Suprapubic skin (tissue), 4 donors: Measurements from ENCODE around the gene GARNL3. TPM values are rescaled to one million over a fixed set of nuclear protein-coding genes. Genes with fewer than 3 reads are reported as not detected.

Experiments used
- DNase-seq, 2 donors: peaks; one replicate each; pipeline ENCODE4 v3.0.0-alpha.2; 2019; ENCODE audit warnings: low spot score in 2 of 2
- H3K27ac ChIP-seq: fragments of 200-600 bp; sonication (generic); one replicate; pipeline ENCODE4 v1.5.1; 2019
- H3K27me3 ChIP-seq: fragments of 200-600 bp; sonication (generic); one replicate; pipeline ENCODE4 v1.5.1; 2019
- H3K36me3 ChIP-seq: fragments of 200-600 bp; sonication (generic); one replicate; pipeline ENCODE4 v1.5.1; 2019
- H3K4me1 ChIP-seq: fragments of 200-600 bp; sonication (generic); one replicate; pipeline ENCODE4 v1.5.1; 2019
- H3K4me3 ChIP-seq: fragments of 200-600 bp; sonication (generic); one replicate; pipeline ENCODE4 v1.5.1; 2019; ENCODE audit warnings: mild to moderate bottlenecking
- H3K9me3 ChIP-seq: fragments of 200-600 bp; sonication (generic); one replicate; pipeline ENCODE4 v1.5.1; 2019
- CTCF ChIP-seq, 2 donors: fragments of 200-600 bp in 1 of 2; fragments of 450-650 bp in 1 of 2; sonication (generic) in 1 of 2; IDR thresholded peaks; one replicate each; pipeline ENCODE4 v1.5.1; 2016 to 2019; ENCODE audit warnings: antibody characterized with exemption in 2 of 2, mild to moderate bottlenecking in 1 of 2, moderate library complexity in 1 of 2
- EP300 ChIP-seq: sonication (generic); formaldehyde crosslinking; IDR thresholded peaks from one replicate; pipeline ENCODE4 v1.6.1; 2017; ENCODE audit warnings: antibody characterized with exemption
- POLR2A ChIP-seq, 2 donors: fragments of 450-650 bp; IDR thresholded peaks; one replicate each; pipeline ENCODE4 v1.6.1; 2017; ENCODE audit warnings: antibody characterized with exemption in 2 of 2, mild to moderate bottlenecking in 2 of 2, moderate library complexity in 2 of 2
- POLR2AphosphoS5 ChIP-seq, 3 donors: sonication (generic); formaldehyde crosslinking; IDR thresholded peaks; one replicate each; pipeline ENCODE4 v1.6.1; 2017; ENCODE audit warnings: antibody characterized with exemption in 3 of 3
- WGBS: methylation state at CpG from one replicate; pipeline ENCODE4 v1.1.5; 2018; 5-methylcytosine and 5-hydroxymethylcytosine counted together
- total RNA-seq, 4 donors: library from RNA; depleted of rRNA; stranded (reverse); fragments of >200 nt; gene quantifications; one replicate each; pipeline ENCODE4 v1.1.0, GENCODE V29; 2016

The GARNL3 gene
- total RNA-seq, 4 donors from 2014 or later = 12.5 to 23.3 (median 18.4) TPM

- Histone ChIP-seq H3K27ac (no peak overlapping the region), H3K36me3 (peaks cover 40% of the 10 kb centered on the region), H3K4me1 (peaks cover 6% of the 10 kb centered on the region), H3K27me3 (no peaks in the 10 kb centered on the region), H3K4me3 (no peak overlapping the region), H3K9me3 (no peaks in the 10 kb centered on the region)
- no peak for DNase-seq
- 90% methylated on average over 13 of the region's 13 CpGs for WGBS
- TF ChIP-seq CTCF (IDR thresholded peaks at IDR 0.05) = no peak
Measured at GRCh38 chr9:127406799-127407491, 142.4 kb downstream of the GARNL3 start.

GRCh38 chr9:127407492-127407843 lies 142.9 kb downstream of the GARNL3 start:
- Histone ChIP-seq H3K36me3 (peaks cover 35% of the 10 kb centered on the region), H3K4me3 (no peak overlapping the region), H3K4me1 (peaks cover 6% of the 10 kb centered on the region), H3K27me3 (no peaks in the 10 kb centered on the region), H3K27ac (no peak overlapping the region), H3K9me3 (no peaks in the 10 kb centered on the region)
- WGBS = 77% methylated on average over 6 of the region's 6 CpGs
- TF ChIP-seq EP300 (no peak), POLR2AphosphoS5 (IDR thresholded peaks at IDR 0.05) (no peak), CTCF (IDR thresholded peaks at IDR 0.05) (no peak), POLR2A (IDR thresholded peaks at IDR 0.05) (no peak)
- DNase-seq = no peak

DNA sequence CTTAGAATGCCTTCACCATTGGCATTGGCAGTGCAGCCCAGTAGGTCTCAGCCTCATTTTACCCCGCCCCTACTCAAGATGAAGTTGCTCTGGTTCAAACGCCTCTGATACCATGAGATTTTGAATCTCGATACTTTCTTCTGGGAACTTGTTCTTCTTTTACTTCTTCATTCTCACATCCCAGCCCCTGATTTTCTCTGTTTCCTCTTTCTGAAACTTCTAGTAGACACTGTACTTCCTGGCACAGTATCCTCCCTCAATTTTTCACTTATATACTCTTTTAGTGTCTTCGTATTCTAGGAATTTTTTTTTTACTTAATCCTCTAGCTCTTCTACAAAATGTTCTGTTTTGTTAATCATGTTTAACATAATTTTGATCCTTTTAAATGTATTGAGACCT lies 146.5 kb downstream of the GARNL3 start:
- Histone ChIP-seq H3K9me3 (no peaks in the 10 kb centered on the region), H3K27me3 (no peaks in the 10 kb centered on the region), H3K27ac (no peak overlapping the region), H3K4me3 (no peak overlapping the region), H3K36me3 (peaks cover 6% of the 10 kb centered on the region), H3K4me1 (peaks cover 6% of the 10 kb centered on the region)
- DNase-seq = no peak
- 80% methylated on average over 4 of the region's 4 CpGs for WGBS
- TF ChIP-seq CTCF (IDR thresholded peaks at IDR 0.05) (no peak), POLR2A (IDR thresholded peaks at IDR 0.05) (no peak)

DNA sequence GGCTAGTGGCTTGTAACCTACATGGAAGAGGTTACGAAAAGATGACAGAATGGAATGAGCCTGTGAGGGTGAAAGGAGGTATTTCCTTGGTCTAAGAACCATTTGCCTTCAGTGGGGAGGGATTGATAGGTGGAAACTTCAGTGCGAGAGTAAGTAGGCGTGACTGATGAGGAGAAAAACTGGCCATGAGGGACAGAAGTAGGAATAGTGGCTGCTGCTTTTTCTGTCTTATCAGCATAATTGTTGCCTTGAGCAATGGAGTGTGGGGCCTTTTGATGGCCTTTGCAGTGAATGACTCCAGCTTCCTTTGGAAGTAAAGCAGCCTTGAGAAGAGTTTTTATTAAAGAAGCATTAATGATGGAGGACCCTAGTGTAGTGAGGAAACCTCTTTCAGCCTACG lies 150.6 kb downstream of the GARNL3 start:
- Histone ChIP-seq H3K36me3 (no peaks in the 10 kb centered on the region), H3K4me3 (no peak overlapping the region), H3K27ac (no peak overlapping the region), H3K4me1 (peaks cover 22% of the 10 kb centered on the region), H3K27me3 (no peaks in the 10 kb centered on the region), H3K9me3 (no peaks in the 10 kb centered on the region)
- 72% methylated on average over 4 of the region's 4 CpGs for WGBS
- no peak for DNase-seq
- no peak for TF ChIP-seq POLR2A (IDR thresholded peaks at IDR 0.05)
- TF ChIP-seq CTCF (IDR thresholded peaks at IDR 0.05) = no peak
- no peak for TF ChIP-seq EP300
- no peak for TF ChIP-seq POLR2AphosphoS5 (IDR thresholded peaks at IDR 0.05)

DNA sequence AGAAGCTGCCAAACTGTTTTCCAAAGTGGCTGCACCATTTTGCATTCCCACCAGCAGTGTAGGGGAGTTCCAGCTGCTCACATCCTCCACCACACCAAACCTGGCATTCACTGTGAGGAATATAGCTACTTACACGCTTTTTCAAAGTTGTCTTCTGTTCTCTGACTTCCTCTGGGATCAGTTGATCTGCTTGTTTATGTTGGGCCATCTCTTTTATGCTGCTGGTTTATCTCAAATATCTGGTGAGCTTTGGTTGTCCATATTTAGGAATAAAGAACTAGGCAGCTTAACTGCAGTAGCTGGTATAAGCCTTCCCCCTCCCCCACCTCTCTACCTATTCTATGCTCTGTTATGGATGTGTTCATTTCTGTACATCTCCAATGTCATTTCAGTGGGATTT lies 151.1 kb downstream of the GARNL3 start:
- no peak overlapping the region for H3K27ac ChIP-seq
- 46% methylated on average over 1 of the region's 1 CpG for whole genome bisulfite sequencing
- H3K36me3 ChIP-seq = no peaks in the 10 kb centered on the region
- H3K27me3 ChIP-seq = no peaks in the 10 kb centered on the region
- H3K4me1 ChIP-seq = peaks cover 22% of the 10 kb centered on the region
- H3K9me3 ChIP-seq = no peaks in the 10 kb centered on the region
- no peak overlapping the region for H3K4me3 ChIP-seq
- DNase-seq = no peak
- TF ChIP-seq CTCF (IDR thresholded peaks at IDR 0.05) (no peak), POLR2AphosphoS5 (IDR thresholded peaks at IDR 0.05) (no peak), EP300 (no peak), POLR2A (IDR thresholded peaks at IDR 0.05) (no peak)
